Hepatocyte (in vitro differentiated cells): ENCODE results near the gene ATCAY. TPM values are rescaled to one million over a fixed set of nuclear protein-coding genes. Genes with fewer than 3 reads are reported as not detected.

Experiments
- DNase-seq: peaks from one replicate; pipeline ENCODE4 v3.0.0-alpha.2; 2016; ENCODE audit warnings: low spot score
- H2AFZ ChIP-seq: fragments of 200-600 bp; sonication (generic); 2 replicates; pipeline ENCODE4 v1.6.0; 2016; ENCODE audit warnings: antibody characterized with exemption, mild to moderate bottlenecking
- H3K27ac ChIP-seq: fragments of 200-600 bp; sonication (generic); 2 replicates; pipeline ENCODE4 v1.5.1; 2016; ENCODE audit warnings: mild to moderate bottlenecking
- H3K27me3 ChIP-seq: fragments of 200-600 bp; sonication (generic); 2 replicates; pipeline ENCODE4 v1.6.1; 2016
- H3K36me3 ChIP-seq: fragments of 200-600 bp; sonication (generic); replicated peaks from 2 replicates; pipeline ENCODE4 v1.5.1; 2016; ENCODE audit warnings: low read depth; ENCODE audit not compliant: insufficient read depth
- H3K4me1 ChIP-seq: fragments of 200-600 bp; sonication (generic); 2 replicates; pipeline ENCODE4 v1.5.1; 2016; ENCODE audit warnings: mild to moderate bottlenecking, moderate library complexity; ENCODE audit not compliant: insufficient read depth
- H3K4me2 ChIP-seq: fragments of 200-600 bp; sonication (generic); 2 replicates; pipeline ENCODE4 v1.6.0; 2016
- H3K4me3 ChIP-seq: fragments of 200-600 bp; sonication (generic); 2 replicates; pipeline ENCODE4 v1.5.1; 2016; ENCODE audit warnings: mild to moderate bottlenecking
- H3K79me2 ChIP-seq: fragments of 200-600 bp; sonication (generic); 2 replicates; pipeline ENCODE4 v1.6.0; 2017; ENCODE audit warnings: mild to moderate bottlenecking
- H3K9me2 ChIP-seq: fragments of 200-600 bp; sonication (generic); replicated peaks from 2 replicates; pipeline ENCODE4 v1.6.0; 2017; ENCODE audit warnings: mild to moderate bottlenecking; ENCODE audit not compliant: insufficient read depth
- H3K9me3 ChIP-seq: fragments of 200-600 bp; sonication (generic); 2 replicates; pipeline ENCODE4 v1.5.1; 2016; ENCODE audit warnings: low read depth, mild to moderate bottlenecking
- H4K20me1 ChIP-seq: fragments of 200-600 bp; sonication (generic); 2 replicates; pipeline ENCODE4 v1.6.0; 2016; ENCODE audit warnings: mild to moderate bottlenecking; ENCODE audit not compliant: insufficient read depth, poor library complexity, severe bottlenecking
- CTCF ChIP-seq: fragments of 200-600 bp; sonication (generic); IDR thresholded peaks from 2 replicates; pipeline ENCODE4 v1.5.1; 2016; ENCODE audit warnings: antibody characterized with exemption, mild to moderate bottlenecking; ENCODE audit not compliant: poor library complexity
- EZH2 ChIP-seq: fragments of 200-600 bp; sonication (generic); IDR thresholded peaks from 2 replicates; pipeline ENCODE4 v1.6.1; 2016; ENCODE audit warnings: antibody characterized with exemption, mild to moderate bottlenecking, borderline replicate concordance
- EZH2phosphoT487 ChIP-seq: fragments of 200-600 bp; sonication (generic); IDR thresholded peaks from one replicate; pipeline ENCODE4 v1.6.1; 2018; ENCODE audit warnings: antibody characterized with exemption, mild to moderate bottlenecking, low read depth, moderate library complexity; ENCODE audit not compliant: unreplicated experiment, severe bottlenecking
- WGBS: methylation state at CpG from one replicate; pipeline ENCODE4 v1.1.6; 2016; ENCODE audit warnings: low lambda C conversion rate; ENCODE audit errors: missing lambda C conversion rate; 5-methylcytosine and 5-hydroxymethylcytosine counted together
- polyA plus RNA-seq: library from polyadenylated mRNA; unstranded; fragments of >200 nt; fragmentation: Nextera tagmentation; extraction: Ambion mirVana; gene quantifications from 2 replicates; pipeline ENCODE4 v1.2.1, GENCODE V29; 2016
- total RNA-seq: library from RNA; depleted of rRNA; stranded (reverse); fragments of >200 nt; gene quantifications from 2 replicates; pipeline ENCODE4 v1.2.3, GENCODE V29; 2014

Gene ATCAY
- total and polyA plus RNA-seq, 2 experiments from 2014 or later = 0.13 TPM; not detected in 1

- no peaks in the 10 kb centered on the region for H3K9me3 ChIP-seq
- H3K4me1 ChIP-seq = no peaks in the 10 kb centered on the region
- H3K4me3 ChIP-seq = no peak overlapping the region
- no peaks in the 10 kb centered on the region for H4K20me1 ChIP-seq
- no peaks in the 10 kb centered on the region for H3K36me3 ChIP-seq
- no peak for DNase-seq
- no peak overlapping the region for H3K27ac ChIP-seq
- no peaks in the 10 kb centered on the region for H3K79me2 ChIP-seq
- WGBS = 69% methylated on average over 12 of the region's 12 CpGs
- TF ChIP-seq EZH2 (no peak), EZH2phosphoT487 (no peak), CTCF (no peak)
- H2AFZ ChIP-seq = no peak overlapping the region
- H3K27me3 ChIP-seq = peaks cover 45% of the 10 kb centered on the region
- H3K4me2 ChIP-seq = no peak overlapping the region
- no peaks in the 10 kb centered on the region for H3K9me2 ChIP-seq
Observed at GRCh38 chr19:3879656-3880055, 829 bp upstream of the ATCAY start.

- H3K4me2 ChIP-seq = no peak overlapping the region
- no peaks in the 10 kb centered on the region for H3K4me1 ChIP-seq
- H2AFZ ChIP-seq = no peak overlapping the region
- WGBS = 4% methylated on average over 27 of the region's 31 CpGs
- no peak overlapping the region for H3K27ac ChIP-seq
- no peaks in the 10 kb centered on the region for H3K79me2 ChIP-seq
- H3K27me3 ChIP-seq = peaks cover 45% of the 10 kb centered on the region
- H4K20me1 ChIP-seq = no peaks in the 10 kb centered on the region
- no peaks in the 10 kb centered on the region for H3K36me3 ChIP-seq
- H3K4me3 ChIP-seq = no peak overlapping the region
- no peak for TF ChIP-seq EZH2phosphoT487
- TF ChIP-seq EZH2 = peak; percentile 8
- no peak for DNase-seq
- H3K9me3 ChIP-seq = no peaks in the 10 kb centered on the region
- no peaks in the 10 kb centered on the region for H3K9me2 ChIP-seq
Observed at GRCh38 chr19:3881272-3882040, 971 bp downstream of the ATCAY start.

GRCh38 chr19:3882041-3882384, 1.5 kb downstream of the ATCAY start:
- Histone ChIP-seq H3K4me3 (no peak overlapping the region), H3K27ac (no peak overlapping the region), H3K36me3 (no peaks in the 10 kb centered on the region), H3K9me3 (no peaks in the 10 kb centered on the region), H3K9me2 (no peaks in the 10 kb centered on the region), H3K27me3 (peaks cover 45% of the 10 kb centered on the region), H2AFZ (no peak overlapping the region), H3K79me2 (no peaks in the 10 kb centered on the region), H3K4me1 (no peaks in the 10 kb centered on the region), H4K20me1 (no peaks in the 10 kb centered on the region), H3K4me2 (no peak overlapping the region)
- TF ChIP-seq CTCF = no peak
- TF ChIP-seq EZH2phosphoT487 = no peak
- TF ChIP-seq EZH2 = no peak
- no peak for DNase-seq
- 21% methylated on average over 6 of the region's 6 CpGs for WGBS

DNA sequence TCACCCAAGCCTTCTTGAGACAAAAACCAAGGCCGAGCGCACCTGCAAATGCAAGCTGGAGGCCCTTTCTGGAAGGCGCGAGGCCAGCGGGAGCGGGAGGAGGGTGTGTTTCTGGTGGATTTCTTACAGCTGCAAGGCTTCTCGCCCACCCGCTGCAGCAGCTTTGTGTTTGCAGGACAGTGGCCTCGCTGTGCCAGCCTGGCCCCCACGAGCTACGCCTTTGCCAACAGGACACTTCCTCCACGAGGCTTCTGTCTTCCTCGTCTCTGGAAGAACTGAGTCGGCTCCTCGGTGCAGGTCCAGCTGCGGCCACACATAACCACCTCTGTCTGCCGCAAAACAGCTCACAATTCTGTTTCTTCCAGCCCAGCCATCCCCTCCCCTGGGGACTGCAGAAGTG, 10.1 kb downstream of the ATCAY start:
- no peak for TF ChIP-seq EZH2
- TF ChIP-seq EZH2phosphoT487 = no peak
- no peak for TF ChIP-seq CTCF
- Histone ChIP-seq H4K20me1 (no peaks in the 10 kb centered on the region), H3K36me3 (no peaks in the 10 kb centered on the region), H2AFZ (no peak overlapping the region), H3K79me2 (no peaks in the 10 kb centered on the region), H3K27me3 (no peaks in the 10 kb centered on the region), H3K4me1 (no peaks in the 10 kb centered on the region), H3K4me2 (no peak overlapping the region), H3K9me2 (no peaks in the 10 kb centered on the region), H3K4me3 (no peak overlapping the region), H3K27ac (no peak overlapping the region), H3K9me3 (no peaks in the 10 kb centered on the region)
- no peak for DNase-seq
- WGBS = 84% methylated on average over 17 of the region's 17 CpGs
